AG09309 (cell line): ENCODE measurements around the gene GADL1.

Source experiments
- DNase-seq: peaks from one replicate; pipeline ENCODE4 v3.0.0-alpha.2; 2010; ENCODE audit warnings: low read depth
- H3K4me3 ChIP-seq: 2 replicates; pipeline ENCODE4 v1.5.1; 2011; ENCODE audit warnings: mild to moderate bottlenecking, low read depth, low read length, moderate library complexity; ENCODE audit not compliant: control insufficient read depth
- CTCF ChIP-seq: IDR thresholded peaks from 2 replicates; pipeline ENCODE4 v1.5.1; 2011; ENCODE audit warnings: mild to moderate bottlenecking, low read depth, low read length, inconsistent platforms; ENCODE audit not compliant: insufficient read depth, control insufficient read depth; ENCODE audit errors: missing control alignments

GADL1 gene

GRCh38 chr3:30710017-30710416, 184.4 kb downstream of the GADL1 start:
- H3K4me3 ChIP-seq, result no peak overlapping the region
- TF ChIP-seq CTCF, result no peak
- no peak for DNase-seq

- H3K4me3 ChIP-seq, result no peak overlapping the region
- no peak for DNase-seq
- no peak for TF ChIP-seq CTCF
Measured at GRCh38 chr3:30708472-30708871, 186.0 kb downstream of the GADL1 start.

- TF ChIP-seq CTCF, result no peak
- no peak overlapping the region for H3K4me3 ChIP-seq
- no peak for DNase-seq
Measured at GRCh38 chr3:30707825-30708224, 186.6 kb downstream of the GADL1 start.

- no peak for DNase-seq
- no peak for TF ChIP-seq CTCF
Measured at GRCh38 chr3:30704931-30705890, 189.2 kb downstream of the GADL1 start.

GRCh38 chr3:30702828-30703397, 191.5 kb downstream of the GADL1 start:
- no peak for TF ChIP-seq CTCF
- H3K4me3 ChIP-seq, result no peak overlapping the region
- DNase-seq, result no peak

More at GRCh38 chr3:30704931-30705890, 189.2 kb downstream of the GADL1 start:
- H3K4me3 ChIP-seq, result no peak overlapping the region

GRCh38 chr3:30702038-30702827, 192.2 kb downstream of the GADL1 start:
- DNase-seq, result no peak
- TF ChIP-seq CTCF, result no peak
- H3K4me3 ChIP-seq, result no peak overlapping the region
